CD4-positive, alpha-beta T cell (primary cell): ENCODE measurements around the gene SELENOP. TPM values are rescaled to one million over a fixed set of nuclear protein-coding genes. Genes with fewer than 3 reads are reported as not detected.

Experiments
- ATAC-seq: fragments of 200-7000 bp; cut with Tn5 transposase; one replicate; pipeline ENCODE4 v1.10.0; 2022; ENCODE audit warnings: mild to moderate bottlenecking; ENCODE audit not compliant: poor library complexity
- CTCF ChIA-PET: fragments of 350-600 bp; sonication (Branson Sonifier 250); formaldehyde crosslinking; loops from one replicate; lab custom pipeline; 2021; ENCODE audit warnings: antibody characterized with exemption, inconsistent platforms; lab: Charles Lee
- POLR2A ChIA-PET: fragments of 350-600 bp; sonication (Branson Sonifier 250); formaldehyde crosslinking; loops from one replicate; lab custom pipeline; 2021; ENCODE audit warnings: antibody characterized with exemption, inconsistent platforms; lab: Charles Lee
- DNase-seq, 14 experiments: peaks; one replicate each; pipeline ENCODE4 v3.0.0-alpha.2; 2013 to 2020; ENCODE audit warnings: mixed read lengths in 2 of 14
- H3K27ac ChIP-seq, 2 donors: one replicate each; pipeline versions ENCODE4 v1.5.1 to v1.7.0; 2013; ENCODE audit warnings: low read length in 2 of 2, low read depth in 1 of 2, mild to moderate bottlenecking in 1 of 2
- H3K27me3 ChIP-seq, 2 experiments: 1 replicate in 1 of 2; 2 replicates in 1 of 2; pipeline versions ENCODE4 v1.6.1 to v1.7.0; 2013; ENCODE audit warnings: low read length in 2 of 2, control low read depth in 1 of 2, mild to moderate bottlenecking in 1 of 2, moderate library complexity in 1 of 2; ENCODE audit not compliant: insufficient read depth in 2 of 2, control insufficient read depth in 1 of 2
- H3K36me3 ChIP-seq: one replicate; pipeline ENCODE4 v1.6.1; 2013; ENCODE audit warnings: low read length, control low read depth; ENCODE audit not compliant: insufficient read depth
- H3K4me1 ChIP-seq: one replicate; pipeline ENCODE4 v1.6.1; 2013; ENCODE audit warnings: low read length, control low read depth; ENCODE audit not compliant: insufficient read depth
- H3K4me3 ChIP-seq: one replicate; pipeline ENCODE4 v1.5.1; 2013; ENCODE audit warnings: mild to moderate bottlenecking, low read length, moderate library complexity
- H3K9me3 ChIP-seq, 2 experiments: 1 replicate in 1 of 2; 2 replicates in 1 of 2; pipeline versions ENCODE4 v1.6.1 to v1.7.0; 2013; ENCODE audit warnings: low read length in 2 of 2, mild to moderate bottlenecking in 2 of 2, control low read depth in 1 of 2, moderate library complexity in 1 of 2; ENCODE audit not compliant: control insufficient read depth in 1 of 2, insufficient read depth in 1 of 2
- H3K27ac Mint-ChIP-seq: one replicate; pipeline ENCODE4 v1.8.0; 2020; ENCODE audit warnings: mixed read lengths
- H3K27me3 Mint-ChIP-seq: one replicate; pipeline ENCODE4 v1.8.0; 2021; ENCODE audit warnings: mixed read lengths
- H3K36me3 Mint-ChIP-seq: one replicate; pipeline ENCODE4 v1.8.0; 2021; ENCODE audit warnings: low read depth, mixed read lengths
- H3K4me1 Mint-ChIP-seq: one replicate; pipeline ENCODE4 v1.8.0; 2021; ENCODE audit warnings: low read depth, mixed read lengths
- H3K4me3 Mint-ChIP-seq: one replicate; pipeline ENCODE4 v1.8.0; 2020; ENCODE audit warnings: mild to moderate bottlenecking, mixed read lengths
- H3K9me3 Mint-ChIP-seq: one replicate; pipeline ENCODE4 v1.8.0; 2020; ENCODE audit warnings: mixed read lengths
- intact Hi-C, 2 experiments: fragments of 100-400 bp; cut with DNase I in 1 of 2; cut with micrococcal nuclease in 1 of 2; formaldehyde crosslinking; loops; one replicate each; pipeline versions ENCODE4 v1.15.1 to v1.9.0; 2023 to 2025; cut with DNase I, micrococcal nuclease
- total RNA-seq, 174 experiments: library from RNA in 2 of 174; stranded (reverse) in 2 of 174; gene quantifications; one replicate each; pipeline ENCODE4 v1.2.3 and lab custom pipeline; 2021 to 2026
- TF ChIP-seq, protein P1 (sequence below): fragments of 200-600 bp; IDR thresholded peaks from one replicate; pipeline ENCODE4 v1.8.0; 2022; ENCODE audit warnings: antibody characterized with exemption, mild to moderate bottlenecking

SELENOP gene
- total RNA-seq, 2 experiments from 2014 or later = 0.36 TPM; not detected in 1

GRCh38 chr5:42855811-42856210 is 44.1 kb upstream of the SELENOP start:
- Histone ChIP-seq H3K4me3 (no peak overlapping the region), H3K27me3 (no peaks in the 10 kb centered on the region), H3K9me3 (no peaks in the 10 kb centered on the region), H3K36me3 (no peaks in the 10 kb centered on the region), H3K27ac (no peak overlapping the region), H3K4me1 (no peaks in the 10 kb centered on the region)
- Mint-ChIP-seq H3K9me3 (peaks cover 3% of the 10 kb centered on the region), H3K4me1 (no peaks in the 10 kb centered on the region), H3K27me3 (peaks cover 13% of the 10 kb centered on the region), H3K36me3 (no peaks in the 10 kb centered on the region), H3K4me3 (no peak overlapping the region), H3K27ac (no peak overlapping the region)
- DNase-seq (no peak), ATAC-seq (no peak)
- POLR2A ChIA-PET = no interaction called here
- intact Hi-C loops = no loop called here
- TF ChIP-seq, protein P1, sequence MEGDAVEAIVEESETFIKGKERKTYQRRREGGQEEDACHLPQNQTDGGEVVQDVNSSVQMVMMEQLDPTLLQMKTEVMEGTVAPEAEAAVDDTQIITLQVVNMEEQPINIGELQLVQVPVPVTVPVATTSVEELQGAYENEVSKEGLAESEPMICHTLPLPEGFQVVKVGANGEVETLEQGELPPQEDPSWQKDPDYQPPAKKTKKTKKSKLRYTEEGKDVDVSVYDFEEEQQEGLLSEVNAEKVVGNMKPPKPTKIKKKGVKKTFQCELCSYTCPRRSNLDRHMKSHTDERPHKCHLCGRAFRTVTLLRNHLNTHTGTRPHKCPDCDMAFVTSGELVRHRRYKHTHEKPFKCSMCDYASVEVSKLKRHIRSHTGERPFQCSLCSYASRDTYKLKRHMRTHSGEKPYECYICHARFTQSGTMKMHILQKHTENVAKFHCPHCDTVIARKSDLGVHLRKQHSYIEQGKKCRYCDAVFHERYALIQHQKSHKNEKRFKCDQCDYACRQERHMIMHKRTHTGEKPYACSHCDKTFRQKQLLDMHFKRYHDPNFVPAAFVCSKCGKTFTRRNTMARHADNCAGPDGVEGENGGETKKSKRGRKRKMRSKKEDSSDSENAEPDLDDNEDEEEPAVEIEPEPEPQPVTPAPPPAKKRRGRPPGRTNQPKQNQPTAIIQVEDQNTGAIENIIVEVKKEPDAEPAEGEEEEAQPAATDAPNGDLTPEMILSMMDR = no peak
- CTCF ChIA-PET = no interaction called here

DNA sequence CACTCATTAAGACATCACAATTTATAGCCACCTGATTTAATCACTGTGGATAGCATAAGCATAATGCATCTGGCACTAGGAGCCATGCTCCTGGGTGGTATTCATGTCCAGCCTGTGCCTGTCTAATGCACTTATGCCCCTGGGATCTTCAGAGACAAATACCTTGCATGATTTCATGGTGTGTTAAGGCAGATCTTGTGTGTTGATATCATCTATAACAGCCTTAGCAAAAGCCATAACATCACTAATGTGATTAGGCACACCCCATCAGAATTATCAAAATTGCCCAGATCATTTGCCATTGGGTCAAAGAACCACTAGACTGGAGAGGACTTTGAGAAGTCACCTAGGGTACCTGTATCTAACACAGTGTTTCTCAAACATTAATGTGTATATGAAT is 43.7 kb upstream of the SELENOP start:
- ChIA-PET CTCF (no interaction called here), POLR2A (no interaction called here)
- no peak overlapping the region for H3K27ac Mint-ChIP-seq

GRCh38 chr5:42854795-42855194 is 43.1 kb upstream of the SELENOP start:
- H3K27ac Mint-ChIP-seq = no peak overlapping the region
- CTCF ChIA-PET = no interaction called here
- H3K36me3 Mint-ChIP-seq = no peaks in the 10 kb centered on the region
- POLR2A ChIA-PET = no interaction called here
- H3K9me3 Mint-ChIP-seq = no peaks in the 10 kb centered on the region
- TF ChIP-seq, protein P1 = no peak
- Histone ChIP-seq H3K27ac (no peak overlapping the region), H3K36me3 (no peaks in the 10 kb centered on the region), H3K9me3 (no peaks in the 10 kb centered on the region), H3K27me3 (no peaks in the 10 kb centered on the region), H3K4me3 (no peak overlapping the region), H3K4me1 (no peaks in the 10 kb centered on the region)
- H3K27me3 Mint-ChIP-seq = peaks cover 3% of the 10 kb centered on the region
- ATAC-seq (no peak), DNase-seq (no peak)
- H3K4me3 Mint-ChIP-seq = no peak overlapping the region
- no peaks in the 10 kb centered on the region for H3K4me1 Mint-ChIP-seq
- intact Hi-C loops = no loop called here

More for the DNA sequence above, 43.7 kb upstream of the SELENOP start:
- Histone ChIP-seq H3K4me3 (no peak overlapping the region), H3K4me1 (no peaks in the 10 kb centered on the region), H3K36me3 (no peaks in the 10 kb centered on the region), H3K27me3 (no peaks in the 10 kb centered on the region), H3K27ac (no peak overlapping the region), H3K9me3 (no peaks in the 10 kb centered on the region)
- H3K4me1 Mint-ChIP-seq = no peaks in the 10 kb centered on the region
- ATAC-seq (no peak), DNase-seq (no peak)
- no peaks in the 10 kb centered on the region for H3K36me3 Mint-ChIP-seq
- intact Hi-C loops = no loop called here
- TF ChIP-seq, protein P1 = no peak
- H3K27me3 Mint-ChIP-seq = peaks cover 9% of the 10 kb centered on the region
- H3K4me3 Mint-ChIP-seq = no peak overlapping the region
- H3K9me3 Mint-ChIP-seq = peaks cover under 1% of the 10 kb centered on the region
